ENCODE measurements around the gene FBXL7.

DNA sequence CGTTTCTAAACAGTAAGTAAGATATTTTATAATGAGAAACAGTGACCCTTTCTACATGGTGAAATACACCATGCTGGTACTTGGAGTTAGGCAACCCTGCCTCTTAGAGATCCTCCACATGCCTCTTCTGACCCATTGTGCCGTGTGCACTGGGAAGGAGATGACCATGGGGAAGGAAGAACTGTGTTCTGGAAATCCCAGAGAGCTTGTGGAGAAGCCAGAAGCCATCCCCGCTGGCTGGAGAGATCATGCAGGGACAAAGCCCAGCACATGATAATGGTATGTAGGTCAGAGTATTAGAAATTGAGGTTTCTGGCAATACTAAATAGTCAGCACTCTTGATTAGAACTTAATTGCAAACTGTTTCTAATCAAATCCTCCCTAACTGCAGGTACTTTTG, 307.3 kb downstream of the FBXL7 start:
- TF ChIP-seq CTCF (IDR thresholded peaks at IDR 0.05) (no peak), POLR2A (IDR thresholded peaks at IDR 0.05) (no peak), POLR2AphosphoS5 (IDR thresholded peaks at IDR 0.05) (no peak)

Data from suprapubic skin (tissue), 4 donors.